ENCODE data around the gene C1orf50.

GRCh38 chr1:42747125-42747524, 19.9 kb upstream of the C1orf50 start:
- no peak for TF ChIP-seq EZH2 (IDR thresholded peaks at IDR 0.05; ENCODE audit: insufficient read depth, poor library complexity, severe bottlenecking)
- TF ChIP-seq EZH2phosphoT487 (IDR thresholded peaks at IDR 0.05; ENCODE audit: insufficient read depth, low read depth), result no peak
